ENCODE results near the gene RHOC.

The RHOC gene

GRCh38 chr1:112700290-112701226, 6.4 kb downstream of the RHOC start:
- peak; percentile 57 for DNase-seq

- DNase-seq: no peak
Measured at GRCh38 chr1:112699425-112700144, 7.3 kb downstream of the RHOC start.

- DNase-seq: no peak
Measured at GRCh38 chr1:112698366-112699310, 8.3 kb downstream of the RHOC start.

- DNase-seq: no peak
Measured at GRCh38 chr1:112697781-112698201, 9.1 kb downstream of the RHOC start.

- DNase-seq: no peak
Measured at GRCh38 chr1:112696578-112697314, 10.2 kb downstream of the RHOC start.

- DNase-seq: no peak
Measured at GRCh38 chr1:112695276-112695675, 11.7 kb downstream of the RHOC start.

GRCh38 chr1:112694363-112694929, 12.5 kb downstream of the RHOC start:
- DNase-seq: no peak

GRCh38 chr1:112693821-112694220, 13.1 kb downstream of the RHOC start:
- no peak for DNase-seq

- no peak for DNase-seq
Measured at GRCh38 chr1:112692681-112693080, 14.2 kb downstream of the RHOC start.

GRCh38 chr1:112689842-112690237, 17.1 kb downstream of the RHOC start:
- DNase-seq: no peak

GRCh38 chr1:112689196-112689841, 17.6 kb downstream of the RHOC start:
- DNase-seq: no peak

- DNase-seq: no peak
Measured at GRCh38 chr1:112688781-112689193, 18.1 kb downstream of the RHOC start.

GRCh38 chr1:112687785-112688496, 19.0 kb downstream of the RHOC start:
- DNase-seq: no peak

GRCh38 chr1:112687361-112687760, 19.6 kb downstream of the RHOC start:
- DNase-seq: no peak

GRCh38 chr1:112686835-112687234, 20.1 kb downstream of the RHOC start:
- DNase-seq: no peak

- no peak for DNase-seq
Measured at GRCh38 chr1:112686417-112686816, 20.5 kb downstream of the RHOC start.

GRCh38 chr1:112685913-112686312, 21.0 kb downstream of the RHOC start:
- no peak for DNase-seq

- DNase-seq: no peak
Measured at GRCh38 chr1:112678605-112679004, 28.3 kb downstream of the RHOC start.

- no peak for DNase-seq
Measured at GRCh38 chr1:112677501-112677900, 29.4 kb downstream of the RHOC start.

GRCh38 chr1:112676543-112676942, 30.4 kb downstream of the RHOC start:
- no peak for DNase-seq

Data from activated CD4-positive, alpha-beta T cell treated with anti-CD3 and anti-CD28 coated beads, Interleukin-2, amount 50 U/mL, for 1 hour (primary cell).